Measurements from ENCODE around the gene FAM98C. TPM values are rescaled to one million over a fixed set of nuclear protein-coding genes. Genes with fewer than 3 reads are reported as not detected.

FAM98C gene
- total and polyA plus RNA-seq, 2 experiments from 2014 or later = 9.9 to 20.2 TPM

DNA sequence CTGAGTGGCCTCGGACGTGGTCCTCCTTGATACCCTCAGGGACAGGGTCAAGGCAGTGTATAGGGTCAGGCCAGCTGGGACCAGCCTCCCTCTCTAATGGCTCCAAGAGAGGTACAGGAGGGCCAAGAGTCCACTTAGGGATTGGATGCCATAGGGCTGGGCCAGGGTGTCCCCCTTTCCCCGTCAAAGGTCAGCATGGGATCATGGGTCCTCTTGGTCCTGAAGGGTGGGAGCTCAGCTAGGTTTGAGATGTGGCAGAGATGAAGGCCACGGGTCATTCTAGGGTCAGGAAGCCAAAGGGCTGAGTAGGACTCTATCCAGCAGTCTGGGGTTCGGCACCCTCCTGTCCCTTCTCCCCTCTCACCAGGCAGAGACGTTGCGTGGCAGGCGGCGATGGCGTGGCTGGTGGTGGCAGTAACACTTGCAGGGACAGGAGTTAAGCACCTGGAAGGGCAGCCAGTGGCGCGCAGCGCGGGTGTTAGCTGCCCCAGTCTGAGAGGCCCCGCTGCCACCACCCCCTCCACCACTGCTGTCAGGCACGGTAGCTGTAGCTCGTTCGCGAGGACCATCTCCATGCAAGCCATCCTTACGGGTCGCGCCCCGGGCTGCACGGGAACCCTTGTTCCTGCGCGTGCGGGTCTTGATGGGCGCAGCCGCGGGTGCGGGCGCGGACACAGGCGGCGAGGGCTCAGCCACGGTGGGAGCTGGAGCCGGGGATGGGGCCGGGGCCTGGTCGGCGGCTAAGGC lies 17.7 kb upstream of the FAM98C start:
- no peak for TF ChIP-seq EZH2 (IDR thresholded peaks at IDR 0.05; ENCODE audit: borderline replicate concordance)
- TF ChIP-seq EZH2phosphoT487 (IDR thresholded peaks at IDR 0.05; ENCODE audit: low read depth, severe bottlenecking, unreplicated experiment) = no peak
- TF ChIP-seq, protein P1, sequence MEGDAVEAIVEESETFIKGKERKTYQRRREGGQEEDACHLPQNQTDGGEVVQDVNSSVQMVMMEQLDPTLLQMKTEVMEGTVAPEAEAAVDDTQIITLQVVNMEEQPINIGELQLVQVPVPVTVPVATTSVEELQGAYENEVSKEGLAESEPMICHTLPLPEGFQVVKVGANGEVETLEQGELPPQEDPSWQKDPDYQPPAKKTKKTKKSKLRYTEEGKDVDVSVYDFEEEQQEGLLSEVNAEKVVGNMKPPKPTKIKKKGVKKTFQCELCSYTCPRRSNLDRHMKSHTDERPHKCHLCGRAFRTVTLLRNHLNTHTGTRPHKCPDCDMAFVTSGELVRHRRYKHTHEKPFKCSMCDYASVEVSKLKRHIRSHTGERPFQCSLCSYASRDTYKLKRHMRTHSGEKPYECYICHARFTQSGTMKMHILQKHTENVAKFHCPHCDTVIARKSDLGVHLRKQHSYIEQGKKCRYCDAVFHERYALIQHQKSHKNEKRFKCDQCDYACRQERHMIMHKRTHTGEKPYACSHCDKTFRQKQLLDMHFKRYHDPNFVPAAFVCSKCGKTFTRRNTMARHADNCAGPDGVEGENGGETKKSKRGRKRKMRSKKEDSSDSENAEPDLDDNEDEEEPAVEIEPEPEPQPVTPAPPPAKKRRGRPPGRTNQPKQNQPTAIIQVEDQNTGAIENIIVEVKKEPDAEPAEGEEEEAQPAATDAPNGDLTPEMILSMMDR (IDR thresholded peaks at IDR 0.05; ENCODE audit: poor library complexity) = no peak
- Histone ChIP-seq H4K20me1 (ENCODE audit: insufficient read depth, poor library complexity, severe bottlenecking) (no peaks in the 10 kb centered on the region), H3K4me3 (no peak overlapping the region)

DNA sequence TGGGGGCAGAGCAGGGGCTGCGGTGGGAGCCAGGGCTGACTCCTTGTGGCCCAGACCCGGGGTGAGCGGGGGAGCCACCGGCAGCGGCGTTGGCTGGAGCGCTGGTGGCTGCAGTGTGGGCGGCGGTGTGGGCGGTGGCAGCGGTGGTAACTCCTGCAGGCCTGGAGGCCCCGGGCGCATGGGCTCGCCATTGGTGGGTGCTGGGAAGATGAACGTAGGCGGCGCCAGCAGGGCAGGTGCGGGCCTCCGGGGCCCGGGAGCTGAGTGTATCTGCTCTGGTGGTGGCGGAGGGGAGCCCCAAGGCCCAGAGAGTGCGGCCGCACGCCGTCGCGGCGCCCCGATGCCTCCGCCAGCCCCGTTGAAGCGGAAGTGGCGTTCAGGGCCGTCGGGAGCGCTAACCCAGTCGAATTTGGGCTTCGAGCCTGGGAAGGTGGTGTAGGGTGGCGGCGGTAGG lies 17.1 kb upstream of the FAM98C start:
- peak overlapping the region; percentile 94 for H3K4me2 ChIP-seq
- no peaks in the 10 kb centered on the region for H4K20me1 ChIP-seq (ENCODE audit: insufficient read depth, poor library complexity, severe bottlenecking)
- peaks cover 12% of the 10 kb centered on the region for H3K4me1 ChIP-seq (ENCODE audit: insufficient read depth)
- H3K36me3 ChIP-seq (replicated peaks; ENCODE audit: insufficient read depth, low read depth) = no peaks in the 10 kb centered on the region
- no peak for DNase-seq (ENCODE audit: low spot score)
- no peaks in the 10 kb centered on the region for H3K79me2 ChIP-seq
- no peaks in the 10 kb centered on the region for H3K9me3 ChIP-seq (ENCODE audit: low read depth)
- no peaks in the 10 kb centered on the region for H3K27me3 ChIP-seq
- H3K27ac ChIP-seq = no peak overlapping the region
- TF ChIP-seq, protein P1 (IDR thresholded peaks at IDR 0.05; ENCODE audit: poor library complexity) = no peak
- TF ChIP-seq EZH2phosphoT487 (IDR thresholded peaks at IDR 0.05; ENCODE audit: low read depth, severe bottlenecking, unreplicated experiment) = no peak
- TF ChIP-seq EZH2 (IDR thresholded peaks at IDR 0.05; ENCODE audit: borderline replicate concordance) = no peak
- H3K9me2 ChIP-seq (replicated peaks; ENCODE audit: insufficient read depth) = no peaks in the 10 kb centered on the region
- 73% methylated on average over 37 of the region's 40 CpGs for WGBS (ENCODE audit: low lambda C conversion rate, missing lambda C conversion rate)
- H3K4me3 ChIP-seq = no peak overlapping the region
- no peak overlapping the region for H2AFZ ChIP-seq

More for the DNA sequence above, 17.7 kb upstream of the FAM98C start:
- 90% methylated on average over 32 of the region's 40 CpGs for WGBS (ENCODE audit: low lambda C conversion rate, missing lambda C conversion rate)
- no peak for DNase-seq (ENCODE audit: low spot score)
- no peaks in the 10 kb centered on the region for H3K9me2 ChIP-seq (replicated peaks; ENCODE audit: insufficient read depth)
- no peaks in the 10 kb centered on the region for H3K79me2 ChIP-seq
- H3K27ac ChIP-seq = no peak overlapping the region
- no peak overlapping the region for H3K4me2 ChIP-seq
- no peaks in the 10 kb centered on the region for H3K36me3 ChIP-seq (replicated peaks; ENCODE audit: insufficient read depth, low read depth)
- H3K9me3 ChIP-seq (ENCODE audit: low read depth) = no peaks in the 10 kb centered on the region
- peaks cover 12% of the 10 kb centered on the region for H3K4me1 ChIP-seq (ENCODE audit: insufficient read depth)
- no peak overlapping the region for H2AFZ ChIP-seq
- no peaks in the 10 kb centered on the region for H3K27me3 ChIP-seq

DNA sequence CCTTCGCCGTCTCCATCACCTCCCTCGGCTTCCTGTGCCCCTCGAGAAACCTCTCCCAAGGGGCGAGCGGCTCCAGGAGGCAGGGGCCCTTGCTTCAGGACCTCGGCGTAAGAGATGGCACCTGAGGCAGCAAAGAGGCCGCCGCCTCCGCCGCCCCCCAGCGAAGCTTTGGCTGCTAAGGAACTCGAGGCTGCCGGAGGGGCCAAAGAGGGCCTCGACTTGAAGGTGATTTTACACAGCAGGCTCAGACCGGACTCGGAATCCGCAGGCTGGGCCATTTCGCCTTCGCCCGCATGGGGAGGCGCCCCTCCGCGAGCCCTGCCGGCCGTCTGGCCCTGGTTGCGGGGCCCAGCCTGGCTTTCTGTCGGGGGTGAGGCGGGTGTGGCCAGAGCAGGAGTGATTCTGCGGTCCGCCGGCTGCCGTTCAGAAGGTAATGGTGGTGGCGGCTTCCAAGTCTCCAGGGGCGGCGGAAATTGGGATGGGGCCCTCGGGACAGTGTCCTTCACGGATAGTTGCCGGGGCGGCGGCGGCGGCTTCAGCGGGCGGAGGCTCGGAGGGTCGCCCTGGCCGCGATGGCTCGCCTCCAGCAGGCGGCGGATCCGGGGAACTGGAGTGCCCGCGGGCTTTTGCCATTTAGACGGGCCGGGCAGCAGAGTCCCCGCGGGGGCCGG lies 16.5 kb upstream of the FAM98C start:
- Histone ChIP-seq H3K9me3 (ENCODE audit: low read depth) (no peaks in the 10 kb centered on the region), H3K4me3 (no peak overlapping the region), H3K27ac (no peak overlapping the region), H3K79me2 (no peaks in the 10 kb centered on the region), H2AFZ (no peak overlapping the region), H3K4me2 (peak overlapping the region; percentile 94), H3K27me3 (no peaks in the 10 kb centered on the region), H3K4me1 (ENCODE audit: insufficient read depth) (peaks cover 12% of the 10 kb centered on the region), H3K9me2 (replicated peaks; ENCODE audit: insufficient read depth) (no peaks in the 10 kb centered on the region), H4K20me1 (ENCODE audit: insufficient read depth, poor library complexity, severe bottlenecking) (no peaks in the 10 kb centered on the region), H3K36me3 (replicated peaks; ENCODE audit: insufficient read depth, low read depth) (no peaks in the 10 kb centered on the region)
- peak; percentile 26 for DNase-seq (ENCODE audit: low spot score)
- TF ChIP-seq EZH2 (IDR thresholded peaks at IDR 0.05; ENCODE audit: borderline replicate concordance) (no peak), EZH2phosphoT487 (IDR thresholded peaks at IDR 0.05; ENCODE audit: low read depth, severe bottlenecking, unreplicated experiment) (no peak)
- TF ChIP-seq, protein P1 (IDR thresholded peaks at IDR 0.05; ENCODE audit: poor library complexity) = no peak
- WGBS (ENCODE audit: low lambda C conversion rate, missing lambda C conversion rate) = 66% methylated on average over 50 of the region's 61 CpGs
